GM23338 (cell line): Measurements from ENCODE around the gene ZDHHC3. TPM values are rescaled to one million over a fixed set of nuclear protein-coding genes. Genes with fewer than 3 reads are reported as not detected.

ENCODE experiments used
- ATAC-seq: fragments of 200-7000 bp; cut with Tn5 transposase; 3 replicates; pipeline ENCODE4 v1.9.1; 2020
- DNase-seq: peaks from one replicate; pipeline ENCODE4 v3.0.0-alpha.2; 2015; ENCODE audit warnings: low spot score
- H2AFZ ChIP-seq: fragments of 200-600 bp; sonication (generic); 2 replicates; pipeline ENCODE4 v1.8.0; 2016; ENCODE audit warnings: antibody characterized with exemption, mild to moderate bottlenecking, moderate library complexity
- H3F3A ChIP-seq: fragments of 200-600 bp; sonication (generic); replicated peaks from 2 replicates; pipeline ENCODE4 v1.8.0; 2017; ENCODE audit warnings: antibody characterized with exemption, mixed run types, low read depth
- H3K27ac ChIP-seq: fragments of 200-600 bp; sonication (generic); 2 replicates; pipeline ENCODE4 v1.6.1; 2016; ENCODE audit warnings: low read depth
- H3K27me3 ChIP-seq: fragments of 200-600 bp; sonication (generic); 2 replicates; pipeline ENCODE4 v1.8.0; 2016; ENCODE audit warnings: mild to moderate bottlenecking, mixed run types, moderate library complexity; ENCODE audit not compliant: insufficient read depth
- H3K36me3 ChIP-seq: fragments of 200-600 bp; sonication (generic); 2 replicates; pipeline ENCODE4 v1.8.0; 2016; ENCODE audit warnings: mild to moderate bottlenecking; ENCODE audit not compliant: insufficient read depth
- H3K4me1 ChIP-seq: fragments of 200-600 bp; sonication (generic); 2 replicates; pipeline ENCODE4 v1.8.0; 2016; ENCODE audit warnings: mild to moderate bottlenecking, moderate library complexity; ENCODE audit not compliant: insufficient read depth
- H3K4me2 ChIP-seq: fragments of 200-600 bp; sonication (generic); 2 replicates; pipeline ENCODE4 v1.7.1; 2017; ENCODE audit warnings: mixed run types
- H3K4me3 ChIP-seq: fragments of 200-600 bp; sonication (generic); 2 replicates; pipeline ENCODE4 v1.6.1; 2016; ENCODE audit warnings: mixed run types
- H3K79me2 ChIP-seq: fragments of 200-600 bp; sonication (generic); replicated peaks from 2 replicates; pipeline ENCODE4 v1.8.0; 2017; ENCODE audit warnings: mild to moderate bottlenecking; ENCODE audit not compliant: insufficient read depth
- H3K9me2 ChIP-seq: fragments of 200-600 bp; sonication (generic); 2 replicates; pipeline ENCODE4 v1.8.0; 2017; ENCODE audit not compliant: insufficient read depth
- H4K20me1 ChIP-seq: fragments of 200-600 bp; sonication (generic); replicated peaks from 2 replicates; pipeline ENCODE4 v1.8.0; 2017; ENCODE audit warnings: mild to moderate bottlenecking; ENCODE audit not compliant: insufficient read depth
- H3K27ac Mint-ChIP-seq: 2 replicates; pipeline ENCODE4 v1.8.0; 2020; ENCODE audit warnings: inconsistent platforms, mild to moderate bottlenecking, moderate library complexity, mixed read lengths
- H3K27me3 Mint-ChIP-seq: 3 replicates; pipeline ENCODE4 v1.8.0; 2022; ENCODE audit warnings: low read depth, mild to moderate bottlenecking, moderate library complexity, mixed read lengths, inconsistent platforms; ENCODE audit not compliant: insufficient read depth, poor library complexity
- H3K36me3 Mint-ChIP-seq: 3 replicates; pipeline ENCODE4 v1.8.0; 2021; ENCODE audit warnings: low read depth, mild to moderate bottlenecking, inconsistent platforms, moderate library complexity, mixed read lengths
- H3K4me1 Mint-ChIP-seq: 3 replicates; pipeline ENCODE4 v1.8.0; 2020; ENCODE audit warnings: mild to moderate bottlenecking, inconsistent platforms, mixed read lengths
- H3K4me3 Mint-ChIP-seq: 3 replicates; pipeline ENCODE4 v1.8.0; 2021; ENCODE audit warnings: moderate library complexity, mild to moderate bottlenecking, inconsistent platforms, mixed read lengths
- H3K9me3 Mint-ChIP-seq: 3 replicates; pipeline ENCODE4 v1.8.0; 2020; ENCODE audit warnings: moderate library complexity, mild to moderate bottlenecking, inconsistent platforms, mixed read lengths
- CREB1 ChIP-seq: fragments of 250-450 bp; sonication (Bioruptor Pico); IDR thresholded peaks from 2 replicates; pipeline ENCODE4 v1.5.0; 2020; ENCODE audit warnings: low read depth, mild to moderate bottlenecking, moderate library complexity
- EZH2 ChIP-seq: fragments of 200-600 bp; sonication (generic); IDR thresholded peaks from one replicate; pipeline ENCODE4 v1.8.0; 2017; ENCODE audit warnings: antibody characterized with exemption, mild to moderate bottlenecking, low read depth; ENCODE audit not compliant: unreplicated experiment
- EZH2phosphoT487 ChIP-seq: fragments of 200-600 bp; sonication (generic); IDR thresholded peaks from one replicate; pipeline ENCODE4 v1.8.1; 2018; ENCODE audit warnings: antibody characterized with exemption; ENCODE audit not compliant: unreplicated experiment
- JUNB ChIP-seq: IDR thresholded peaks from one replicate; pipeline ENCODE4 v1.6.1; 2016; ENCODE audit warnings: antibody characterized with exemption; ENCODE audit not compliant: unreplicated experiment
- NANOG ChIP-seq: IDR thresholded peaks from 2 replicates; pipeline ENCODE4 v1.6.1; 2016; ENCODE audit warnings: antibody characterized with exemption, borderline replicate concordance
- POLR2AphosphoS5 ChIP-seq: IDR thresholded peaks from 2 replicates; pipeline ENCODE4 v1.6.1; 2016; ENCODE audit warnings: antibody characterized with exemption, low read depth
- STAT1 ChIP-seq: IDR thresholded peaks from one replicate; pipeline ENCODE4 v1.6.1; 2016; ENCODE audit warnings: antibody characterized with exemption; ENCODE audit not compliant: unreplicated experiment
- ZNF114 ChIP-seq: fragments of 250-450 bp; sonication (Bioruptor Pico); IDR thresholded peaks from 2 replicates; pipeline ENCODE4 v1.5.0; 2020; ENCODE audit warnings: mild to moderate bottlenecking, moderate library complexity
- ZNF331 ChIP-seq: fragments of 250-450 bp; sonication (Bioruptor Pico); IDR thresholded peaks from 2 replicates; pipeline ENCODE4 v1.5.0; 2020; ENCODE audit warnings: low read depth, mild to moderate bottlenecking, moderate library complexity
- ZNF462 ChIP-seq: fragments of 250-450 bp; sonication (Bioruptor Pico); IDR thresholded peaks from 2 replicates; pipeline ENCODE4 v1.5.0; 2020; ENCODE audit warnings: mild to moderate bottlenecking, moderate library complexity
- polyA plus RNA-seq: library from polyadenylated mRNA; unstranded; fragments of >200 nt; fragmentation: Nextera tagmentation; extraction: Ambion mirVana; gene quantifications from 2 replicates; pipeline ENCODE4 v1.2.1, GENCODE V29; 2016
- total RNA-seq: library from RNA; depleted of rRNA; stranded (reverse); fragments of >200 nt; shearing (Covaris generic); gene quantifications from 2 replicates; pipeline ENCODE4 v1.2.3, GENCODE V29; 2014
- TF ChIP-seq, protein P1 (sequence below): IDR thresholded peaks from 2 replicates; pipeline ENCODE4 v1.6.1; 2016; ENCODE audit warnings: antibody characterized with exemption
- TF ChIP-seq, protein P2 (sequence below), 2 experiments: fragments of 200-600 bp in 1 of 2; sonication (generic) in 1 of 2; conservative IDR thresholded peaks; 2 replicates each; pipeline versions ENCODE4 v1.5.1 to v1.6.1; 2016 to 2017; ENCODE audit warnings: antibody characterized with exemption in 2 of 2, low read depth in 2 of 2, mild to moderate bottlenecking in 2 of 2, moderate library complexity in 1 of 2
- TF ChIP-seq, protein P3 (sequence below): IDR thresholded peaks from one replicate; pipeline ENCODE4 v1.6.1; 2018; ENCODE audit warnings: antibody characterized with exemption; ENCODE audit not compliant: unreplicated experiment

The ZDHHC3 gene
- total and polyA plus RNA-seq, 2 experiments from 2014 or later, result 28.9 to 84.2 TPM

GRCh38 chr3:44893097-44893496 lies 82.9 kb downstream of the ZDHHC3 start:
- H3K4me1 Mint-ChIP-seq, result peaks cover 11% of the 10 kb centered on the region
- Histone ChIP-seq H3K4me3 (no peak overlapping the region), H3K79me2 (no peaks in the 10 kb centered on the region), H3K27ac (no peak overlapping the region), H3K27me3 (no peaks in the 10 kb centered on the region), H3K4me2 (no peak overlapping the region), H2AFZ (no peak overlapping the region), H4K20me1 (no peaks in the 10 kb centered on the region), H3K36me3 (no peaks in the 10 kb centered on the region), H3F3A (no peaks in the 10 kb centered on the region), H3K9me2 (peaks cover 7% of the 10 kb centered on the region), H3K4me1 (peaks cover 8% of the 10 kb centered on the region)
- no peak for ATAC-seq
- no peak for DNase-seq
- no peaks in the 10 kb centered on the region for H3K36me3 Mint-ChIP-seq
- H3K27ac Mint-ChIP-seq, result no peak overlapping the region
- no peak overlapping the region for H3K4me3 Mint-ChIP-seq
- TF ChIP-seq STAT1, result no peak
- no peak for TF ChIP-seq NANOG
- TF ChIP-seq ZNF462, result no peak
- TF ChIP-seq, protein P1, sequence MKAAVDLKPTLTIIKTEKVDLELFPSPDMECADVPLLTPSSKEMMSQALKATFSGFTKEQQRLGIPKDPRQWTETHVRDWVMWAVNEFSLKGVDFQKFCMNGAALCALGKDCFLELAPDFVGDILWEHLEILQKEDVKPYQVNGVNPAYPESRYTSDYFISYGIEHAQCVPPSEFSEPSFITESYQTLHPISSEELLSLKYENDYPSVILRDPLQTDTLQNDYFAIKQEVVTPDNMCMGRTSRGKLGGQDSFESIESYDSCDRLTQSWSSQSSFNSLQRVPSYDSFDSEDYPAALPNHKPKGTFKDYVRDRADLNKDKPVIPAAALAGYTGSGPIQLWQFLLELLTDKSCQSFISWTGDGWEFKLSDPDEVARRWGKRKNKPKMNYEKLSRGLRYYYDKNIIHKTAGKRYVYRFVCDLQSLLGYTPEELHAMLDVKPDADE, result no peak
- no peak for TF ChIP-seq EZH2phosphoT487
- no peak for TF ChIP-seq ZNF331 (CRISPR knock-in tag)
- TF ChIP-seq, protein P2, sequence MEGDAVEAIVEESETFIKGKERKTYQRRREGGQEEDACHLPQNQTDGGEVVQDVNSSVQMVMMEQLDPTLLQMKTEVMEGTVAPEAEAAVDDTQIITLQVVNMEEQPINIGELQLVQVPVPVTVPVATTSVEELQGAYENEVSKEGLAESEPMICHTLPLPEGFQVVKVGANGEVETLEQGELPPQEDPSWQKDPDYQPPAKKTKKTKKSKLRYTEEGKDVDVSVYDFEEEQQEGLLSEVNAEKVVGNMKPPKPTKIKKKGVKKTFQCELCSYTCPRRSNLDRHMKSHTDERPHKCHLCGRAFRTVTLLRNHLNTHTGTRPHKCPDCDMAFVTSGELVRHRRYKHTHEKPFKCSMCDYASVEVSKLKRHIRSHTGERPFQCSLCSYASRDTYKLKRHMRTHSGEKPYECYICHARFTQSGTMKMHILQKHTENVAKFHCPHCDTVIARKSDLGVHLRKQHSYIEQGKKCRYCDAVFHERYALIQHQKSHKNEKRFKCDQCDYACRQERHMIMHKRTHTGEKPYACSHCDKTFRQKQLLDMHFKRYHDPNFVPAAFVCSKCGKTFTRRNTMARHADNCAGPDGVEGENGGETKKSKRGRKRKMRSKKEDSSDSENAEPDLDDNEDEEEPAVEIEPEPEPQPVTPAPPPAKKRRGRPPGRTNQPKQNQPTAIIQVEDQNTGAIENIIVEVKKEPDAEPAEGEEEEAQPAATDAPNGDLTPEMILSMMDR (conservative IDR thresholded peaks at IDR 0.05; ENCODE audit: low read depth in 2 of 2), result no peak
- TF ChIP-seq JUNB, result no peak
- TF ChIP-seq POLR2AphosphoS5, result no peak
- TF ChIP-seq ZNF114 (CRISPR knock-in tag), result no peak
- TF ChIP-seq CREB1, result no peak
- TF ChIP-seq, protein P3, sequence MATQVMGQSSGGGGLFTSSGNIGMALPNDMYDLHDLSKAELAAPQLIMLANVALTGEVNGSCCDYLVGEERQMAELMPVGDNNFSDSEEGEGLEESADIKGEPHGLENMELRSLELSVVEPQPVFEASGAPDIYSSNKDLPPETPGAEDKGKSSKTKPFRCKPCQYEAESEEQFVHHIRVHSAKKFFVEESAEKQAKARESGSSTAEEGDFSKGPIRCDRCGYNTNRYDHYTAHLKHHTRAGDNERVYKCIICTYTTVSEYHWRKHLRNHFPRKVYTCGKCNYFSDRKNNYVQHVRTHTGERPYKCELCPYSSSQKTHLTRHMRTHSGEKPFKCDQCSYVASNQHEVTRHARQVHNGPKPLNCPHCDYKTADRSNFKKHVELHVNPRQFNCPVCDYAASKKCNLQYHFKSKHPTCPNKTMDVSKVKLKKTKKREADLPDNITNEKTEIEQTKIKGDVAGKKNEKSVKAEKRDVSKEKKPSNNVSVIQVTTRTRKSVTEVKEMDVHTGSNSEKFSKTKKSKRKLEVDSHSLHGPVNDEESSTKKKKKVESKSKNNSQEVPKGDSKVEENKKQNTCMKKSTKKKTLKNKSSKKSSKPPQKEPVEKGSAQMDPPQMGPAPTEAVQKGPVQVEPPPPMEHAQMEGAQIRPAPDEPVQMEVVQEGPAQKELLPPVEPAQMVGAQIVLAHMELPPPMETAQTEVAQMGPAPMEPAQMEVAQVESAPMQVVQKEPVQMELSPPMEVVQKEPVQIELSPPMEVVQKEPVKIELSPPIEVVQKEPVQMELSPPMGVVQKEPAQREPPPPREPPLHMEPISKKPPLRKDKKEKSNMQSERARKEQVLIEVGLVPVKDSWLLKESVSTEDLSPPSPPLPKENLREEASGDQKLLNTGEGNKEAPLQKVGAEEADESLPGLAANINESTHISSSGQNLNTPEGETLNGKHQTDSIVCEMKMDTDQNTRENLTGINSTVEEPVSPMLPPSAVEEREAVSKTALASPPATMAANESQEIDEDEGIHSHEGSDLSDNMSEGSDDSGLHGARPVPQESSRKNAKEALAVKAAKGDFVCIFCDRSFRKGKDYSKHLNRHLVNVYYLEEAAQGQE, result no peak
- TF ChIP-seq EZH2, result no peak
- no peaks in the 10 kb centered on the region; the same call in 2 of the 3 replicates for H3K9me3 Mint-ChIP-seq
- H3K27me3 Mint-ChIP-seq, result peaks cover 8% of the 10 kb centered on the region
